SK-N-SH treated with all-trans-retinoic acid at 6 μM for 48 hours (cell line): ENCODE results near the gene CCDC146.

Source experiments
- ATAC-seq: fragments of 200-7000 bp; cut with Tn5 transposase; 3 replicates; pipeline ENCODE4 v1.9.1; 2020; ENCODE audit warnings: mild to moderate bottlenecking, moderate library complexity
- ARNTL ChIP-seq: fragments of 450-650 bp; formaldehyde crosslinking; IDR thresholded peaks from 2 replicates; pipeline ENCODE4 v1.5.0; 2020; ENCODE audit warnings: low read depth, mild to moderate bottlenecking, moderate library complexity, borderline replicate concordance
- BACH2 ChIP-seq: fragments of 250-450 bp; sonication (Bioruptor Pico); IDR thresholded peaks from 2 replicates; pipeline ENCODE4 v1.9.0; 2021; ENCODE audit warnings: mild to moderate bottlenecking, borderline replicate concordance
- CREB5 ChIP-seq: fragments of 250-450 bp; sonication (Bioruptor Pico); IDR thresholded peaks from 2 replicates; pipeline ENCODE4 v1.5.1; 2020; ENCODE audit warnings: low read depth, mild to moderate bottlenecking, moderate library complexity
- CSDC2 ChIP-seq: fragments of 250-450 bp; sonication (Bioruptor Pico); IDR thresholded peaks from 2 replicates; pipeline ENCODE4 v1.5.0; 2020; ENCODE audit warnings: mild to moderate bottlenecking, moderate library complexity
- CSRNP3 ChIP-seq: fragments of 250-450 bp; sonication (Bioruptor Pico); IDR thresholded peaks from 2 replicates; pipeline ENCODE4 v1.5.1; 2021; ENCODE audit warnings: mild to moderate bottlenecking, moderate library complexity
- ESRRG ChIP-seq: fragments of 250-450 bp; sonication (Bioruptor Pico); IDR thresholded peaks from 2 replicates; pipeline ENCODE4 v1.6.1; 2021; ENCODE audit warnings: mild to moderate bottlenecking
- GLIS3 ChIP-seq: fragments of 250-450 bp; sonication (Bioruptor Pico); IDR thresholded peaks from 2 replicates; pipeline ENCODE4 v1.5.0; 2020; ENCODE audit warnings: mild to moderate bottlenecking, moderate library complexity
- ISL1 ChIP-seq: fragments of 250-450 bp; sonication (Bioruptor Pico); IDR thresholded peaks from 2 replicates; pipeline ENCODE4 v2.1.2; 2022; ENCODE audit warnings: mild to moderate bottlenecking, moderate library complexity
- OSR1 ChIP-seq: fragments of 250-450 bp; sonication (Bioruptor Pico); IDR thresholded peaks from 2 replicates; pipeline ENCODE4 v1.8.0; 2022; ENCODE audit warnings: moderate library complexity, mild to moderate bottlenecking, inconsistent platforms
- PATZ1 ChIP-seq: fragments of 250-450 bp; sonication (Bioruptor Pico); IDR thresholded peaks from 2 replicates; pipeline ENCODE4 v1.8.0; 2020; ENCODE audit warnings: mild to moderate bottlenecking, moderate library complexity, borderline replicate concordance
- POU6F1 ChIP-seq: fragments of 250-450 bp; sonication (Bioruptor Pico); IDR thresholded peaks from 2 replicates; pipeline ENCODE4 v1.8.0; 2021; ENCODE audit warnings: low read depth, mild to moderate bottlenecking, moderate library complexity, borderline replicate concordance
- PPARA ChIP-seq: fragments of 250-450 bp; sonication (Bioruptor Pico); IDR thresholded peaks from 2 replicates; pipeline ENCODE4 v1.5.0; 2020; ENCODE audit warnings: mild to moderate bottlenecking, borderline replicate concordance
- RARB ChIP-seq: fragments of 250-450 bp; sonication (Bioruptor Pico); IDR thresholded peaks from 2 replicates; pipeline ENCODE4 v1.8.0; 2021; ENCODE audit warnings: mild to moderate bottlenecking, moderate library complexity
- SNAI2 ChIP-seq: fragments of 250-450 bp; sonication (Bioruptor Pico); IDR thresholded peaks from 2 replicates; pipeline ENCODE4 v1.5.0; 2020; ENCODE audit warnings: mild to moderate bottlenecking, moderate library complexity
- TCF4 ChIP-seq: fragments of 250-450 bp; sonication (Bioruptor Pico); IDR thresholded peaks from 2 replicates; pipeline ENCODE4 v1.8.0; 2021; ENCODE audit warnings: mild to moderate bottlenecking, moderate library complexity, borderline replicate concordance
- TSHZ2 ChIP-seq: fragments of 250-450 bp; sonication (Bioruptor Pico); IDR thresholded peaks from 2 replicates; pipeline ENCODE4 v1.5.0; 2020; ENCODE audit warnings: mild to moderate bottlenecking, moderate library complexity
- ZC3H10 ChIP-seq: fragments of 250-450 bp; sonication (Bioruptor Pico); IDR thresholded peaks from 2 replicates; pipeline ENCODE4 v1.5.1; 2021; ENCODE audit warnings: mild to moderate bottlenecking, moderate library complexity
- ZFP3 ChIP-seq: fragments of 250-450 bp; sonication (Bioruptor Pico); IDR thresholded peaks from 2 replicates; pipeline ENCODE4 v1.5.0; 2020; ENCODE audit warnings: mild to moderate bottlenecking, moderate library complexity
- ZFP30 ChIP-seq: fragments of 450-650 bp; formaldehyde crosslinking; IDR thresholded peaks from 2 replicates; pipeline ENCODE4 v1.5.0; 2022; ENCODE audit warnings: mild to moderate bottlenecking, moderate library complexity
- ZNF565 ChIP-seq: fragments of 450-650 bp; formaldehyde crosslinking; conservative IDR thresholded peaks from 2 replicates; pipeline ENCODE4 v1.5.0; 2020; ENCODE audit warnings: low read depth, mild to moderate bottlenecking, moderate library complexity
- ZNF70 ChIP-seq: fragments of 450-650 bp; formaldehyde crosslinking; IDR thresholded peaks from 2 replicates; pipeline ENCODE4 v1.5.0; 2020; ENCODE audit warnings: mild to moderate bottlenecking, moderate library complexity
- ZNF8 ChIP-seq: fragments of 450-650 bp; formaldehyde crosslinking; IDR thresholded peaks from 2 replicates; pipeline ENCODE4 v1.5.0; 2020; ENCODE audit warnings: mild to moderate bottlenecking, moderate library complexity

CCDC146 gene

GRCh38 chr7:77245015-77245755 lies 122.8 kb downstream of the CCDC146 start:
- no peak; the same call in 2 of the 3 replicates for ATAC-seq
- TF ChIP-seq SNAI2 (CRISPR knock-in tag), result no peak
- no peak for TF ChIP-seq OSR1 (CRISPR knock-in tag)
- TF ChIP-seq ZC3H10 (CRISPR knock-in tag), result peak; percentile 82
- no peak for TF ChIP-seq RARB (CRISPR knock-in tag)
- TF ChIP-seq POU6F1 (CRISPR knock-in tag), result no peak
- TF ChIP-seq CSRNP3 (CRISPR knock-in tag), result no peak
- no peak for TF ChIP-seq PPARA
- no peak for TF ChIP-seq BACH2 (CRISPR knock-in tag)
- TF ChIP-seq CREB5 (CRISPR knock-in tag), result no peak
- TF ChIP-seq ZFP3, result no peak
- TF ChIP-seq PATZ1 (CRISPR knock-in tag), result no peak
- TF ChIP-seq ARNTL (CRISPR knock-in tag), result no peak
- no peak for TF ChIP-seq CSDC2 (CRISPR knock-in tag)
- TF ChIP-seq ZFP30 (CRISPR knock-in tag), result no peak
- no peak for TF ChIP-seq ESRRG (CRISPR knock-in tag)
- 0 out of 2 replicates have a peak, but pooled peaks have one; percentile 12 for TF ChIP-seq TCF4 (CRISPR knock-in tag)
- TF ChIP-seq TSHZ2 (CRISPR knock-in tag), result no peak
- no peak for TF ChIP-seq ZNF565 (CRISPR knock-in tag)
- no peak for TF ChIP-seq GLIS3 (CRISPR knock-in tag)
- peak; percentile 56 for TF ChIP-seq ISL1
- TF ChIP-seq ZNF8, result no peak
- TF ChIP-seq ZNF70 (CRISPR knock-in tag), result no peak

GRCh38 chr7:77246026-77246640 lies 123.7 kb downstream of the CCDC146 start:
- no peak for ATAC-seq
- TF ChIP-seq CSRNP3 (CRISPR knock-in tag) (no peak), TSHZ2 (CRISPR knock-in tag) (no peak), POU6F1 (CRISPR knock-in tag) (no peak), ISL1 (no peak), SNAI2 (CRISPR knock-in tag) (no peak), ZFP30 (CRISPR knock-in tag) (no peak), ZNF565 (CRISPR knock-in tag) (no peak), OSR1 (CRISPR knock-in tag) (no peak), GLIS3 (CRISPR knock-in tag) (no peak)
